SK-N-MC (cell line): ENCODE measurements around the gene THUMPD1.
"Not testable (repeated sequence)": the region's sequence is repeated elsewhere in the genome, so short reads cannot be mapped to it uniquely, and the experiment has no call there.

Experiments used
- EZH2 ChIP-seq: fragments of 200-600 bp; sonication (generic); IDR thresholded peaks from one replicate; pipeline ENCODE4 v1.6.1; 2017; ENCODE audit warnings: antibody characterized with exemption
- FOXP2 ChIP-seq: optimal IDR thresholded peaks from 2 replicates; pipeline ENCODE3; 2011; ENCODE audit warnings: mild to moderate bottlenecking, moderate library complexity; ENCODE audit not compliant: insufficient read depth; ENCODE audit errors: extremely low read length, control extremely low read depth
- POLR2AphosphoS5 ChIP-seq: IDR thresholded peaks from 2 replicates; pipeline ENCODE4 v1.6.1; 2012; ENCODE audit warnings: mild to moderate bottlenecking, low read depth, low read length, borderline replicate concordance

GRCh38 chr16:20701692-20702091, 39.9 kb downstream of the THUMPD1 start:
- TF ChIP-seq POLR2AphosphoS5, EZH2, FOXP2: not testable (repeated sequence)
